Measurements from ENCODE around the gene KIZ. TPM values are rescaled to one million over a fixed set of nuclear protein-coding genes. Genes with fewer than 3 reads are reported as not detected.

The KIZ gene
- total RNA-seq, 2 donors from 2014 or later, result 9.7 to 10.5 TPM

GRCh38 chr20:21230220-21230619 is 104.3 kb downstream of the KIZ start:
- Mint-ChIP-seq H3K9me3 (no peaks in the 10 kb centered on the region), H3K27me3 (no peaks in the 10 kb centered on the region)

GRCh38 chr20:21230686-21231085 is 104.8 kb downstream of the KIZ start:
- H3K4me3 Mint-ChIP-seq, result no peak overlapping the region
- H3K4me1 Mint-ChIP-seq, result peaks cover under 1% of the 10 kb centered on the region
- H3K27ac Mint-ChIP-seq, result no peak overlapping the region
- peaks cover 43% of the 10 kb centered on the region for H3K36me3 Mint-ChIP-seq (ENCODE audit: low read depth)
- H3K9me3 Mint-ChIP-seq, result no peaks in the 10 kb centered on the region
- H3K27me3 Mint-ChIP-seq, result no peaks in the 10 kb centered on the region
- no peak for ATAC-seq (replicated peaks)

More at GRCh38 chr20:21230220-21230619, 104.3 kb downstream of the KIZ start:
- no peak overlapping the region for H3K4me3 Mint-ChIP-seq
- H3K27ac Mint-ChIP-seq, result no peak overlapping the region
- no peak for ATAC-seq (replicated peaks)
- no peaks in the 10 kb centered on the region for H3K4me1 Mint-ChIP-seq
- peaks cover 43% of the 10 kb centered on the region for H3K36me3 Mint-ChIP-seq (ENCODE audit: low read depth)

- Mint-ChIP-seq H3K27ac (no peak overlapping the region), H3K9me3 (no peaks in the 10 kb centered on the region), H3K4me1 (peaks cover 5% of the 10 kb centered on the region), H3K36me3 (ENCODE audit: low read depth) (peaks cover 38% of the 10 kb centered on the region), H3K4me3 (no peak overlapping the region), H3K27me3 (no peaks in the 10 kb centered on the region)
- peak; percentile 24 for ATAC-seq (replicated peaks)
These were observed 106.8 kb downstream of the KIZ start for GRCh38 chr20:21232546-21233280.

GRCh38 chr20:21234324-21234723 is 108.4 kb downstream of the KIZ start:
- no peak for ATAC-seq (replicated peaks)
- H3K27me3 Mint-ChIP-seq, result no peaks in the 10 kb centered on the region
- no peaks in the 10 kb centered on the region for H3K9me3 Mint-ChIP-seq
- H3K27ac Mint-ChIP-seq, result no peak overlapping the region
- peaks cover 5% of the 10 kb centered on the region for H3K4me1 Mint-ChIP-seq
- peaks cover 29% of the 10 kb centered on the region for H3K36me3 Mint-ChIP-seq (ENCODE audit: low read depth)
- H3K4me3 Mint-ChIP-seq, result no peak overlapping the region

- Mint-ChIP-seq H3K4me3 (no peak overlapping the region), H3K4me1 (peaks cover 5% of the 10 kb centered on the region), H3K36me3 (ENCODE audit: low read depth) (peaks cover 29% of the 10 kb centered on the region), H3K27ac (no peak overlapping the region), H3K27me3 (no peaks in the 10 kb centered on the region), H3K9me3 (no peaks in the 10 kb centered on the region)
- ATAC-seq (replicated peaks), result no peak
These were observed 109.1 kb downstream of the KIZ start for GRCh38 chr20:21234806-21235483.

- Mint-ChIP-seq H3K36me3 (ENCODE audit: low read depth) (peaks cover 20% of the 10 kb centered on the region), H3K27ac (no peak overlapping the region), H3K4me1 (peaks cover 5% of the 10 kb centered on the region), H3K4me3 (no peak overlapping the region), H3K27me3 (no peaks in the 10 kb centered on the region), H3K9me3 (no peaks in the 10 kb centered on the region)
- ATAC-seq (replicated peaks), result peak; percentile 80
These were observed 109.9 kb downstream of the KIZ start for GRCh38 chr20:21235484-21236445.

GRCh38 chr20:21237956-21238799 is 112.3 kb downstream of the KIZ start:
- no peak overlapping the region for H3K4me3 Mint-ChIP-seq
- peaks cover 5% of the 10 kb centered on the region for H3K4me1 Mint-ChIP-seq
- peaks cover 8% of the 10 kb centered on the region for H3K36me3 Mint-ChIP-seq (ENCODE audit: low read depth)
- no peak for ATAC-seq (replicated peaks)
- no peaks in the 10 kb centered on the region for H3K27me3 Mint-ChIP-seq
- H3K27ac Mint-ChIP-seq, result no peak overlapping the region
- no peaks in the 10 kb centered on the region for H3K9me3 Mint-ChIP-seq

GRCh38 chr20:21238818-21239536 is 113.1 kb downstream of the KIZ start:
- Mint-ChIP-seq H3K9me3 (no peaks in the 10 kb centered on the region), H3K4me1 (peaks cover 5% of the 10 kb centered on the region), H3K36me3 (ENCODE audit: low read depth) (peaks cover 8% of the 10 kb centered on the region), H3K4me3 (no peak overlapping the region), H3K27me3 (no peaks in the 10 kb centered on the region), H3K27ac (no peak overlapping the region)
- ATAC-seq (replicated peaks), result no peak

GRCh38 chr20:21240394-21240793 is 114.5 kb downstream of the KIZ start:
- Mint-ChIP-seq H3K4me3 (no peak overlapping the region), H3K4me1 (peaks cover 5% of the 10 kb centered on the region), H3K36me3 (ENCODE audit: low read depth) (peaks cover 20% of the 10 kb centered on the region), H3K27ac (no peak overlapping the region), H3K27me3 (no peaks in the 10 kb centered on the region), H3K9me3 (no peaks in the 10 kb centered on the region)
- no peak for ATAC-seq (replicated peaks)

- no peak for ATAC-seq (replicated peaks)
- H3K27ac Mint-ChIP-seq, result no peak overlapping the region
- H3K4me3 Mint-ChIP-seq, result no peak overlapping the region
- no peaks in the 10 kb centered on the region for H3K9me3 Mint-ChIP-seq
- no peaks in the 10 kb centered on the region for H3K27me3 Mint-ChIP-seq
- peaks cover 20% of the 10 kb centered on the region for H3K36me3 Mint-ChIP-seq (ENCODE audit: low read depth)
- H3K4me1 Mint-ChIP-seq, result no peaks in the 10 kb centered on the region
These were observed 115.5 kb downstream of the KIZ start for GRCh38 chr20:21241406-21241805.

- Mint-ChIP-seq H3K27ac (no peak overlapping the region), H3K4me3 (no peak overlapping the region), H3K27me3 (no peaks in the 10 kb centered on the region), H3K36me3 (ENCODE audit: low read depth) (peaks cover 20% of the 10 kb centered on the region), H3K9me3 (no peaks in the 10 kb centered on the region), H3K4me1 (no peaks in the 10 kb centered on the region)
- no peak for ATAC-seq (replicated peaks)
These were observed 117.9 kb downstream of the KIZ start for GRCh38 chr20:21243811-21244210.

GRCh38 chr20:21244808-21245207 is 118.9 kb downstream of the KIZ start:
- no peak overlapping the region for H3K27ac Mint-ChIP-seq

GRCh38 chr20:21246161-21246560 is 120.3 kb downstream of the KIZ start:
- no peaks in the 10 kb centered on the region for H3K9me3 Mint-ChIP-seq
- peaks cover 14% of the 10 kb centered on the region for H3K36me3 Mint-ChIP-seq (ENCODE audit: low read depth)
- no peaks in the 10 kb centered on the region for H3K27me3 Mint-ChIP-seq

More at GRCh38 chr20:21244808-21245207, 118.9 kb downstream of the KIZ start:
- H3K9me3 Mint-ChIP-seq, result no peaks in the 10 kb centered on the region
- ATAC-seq (replicated peaks), result no peak
- no peaks in the 10 kb centered on the region for H3K27me3 Mint-ChIP-seq
- H3K4me1 Mint-ChIP-seq, result no peaks in the 10 kb centered on the region
- no peak overlapping the region for H3K4me3 Mint-ChIP-seq
- H3K36me3 Mint-ChIP-seq (ENCODE audit: low read depth), result peaks cover 14% of the 10 kb centered on the region

More at GRCh38 chr20:21246161-21246560, 120.3 kb downstream of the KIZ start:
- H3K4me1 Mint-ChIP-seq, result no peaks in the 10 kb centered on the region
- no peak overlapping the region for H3K27ac Mint-ChIP-seq
- no peak for ATAC-seq (replicated peaks)
- H3K4me3 Mint-ChIP-seq, result no peak overlapping the region
